Subcutaneous abdominal adipose tissue (tissue), 5 donors: ENCODE results near the gene SOS2.

Source experiments
- H3K27ac ChIP-seq: one replicate; pipeline ENCODE4 v1.7.0; 2013; ENCODE audit warnings: low read depth, mild to moderate bottlenecking, inconsistent platforms, low read length, moderate library complexity
- H3K27me3 ChIP-seq, 5 donors: one replicate each; pipeline ENCODE4 v1.7.0; 2013; ENCODE audit warnings: low read length in 5 of 5, inconsistent platforms in 1 of 5; ENCODE audit not compliant: control insufficient read depth in 5 of 5, insufficient read depth in 4 of 5
- H3K36me3 ChIP-seq, 5 donors: one replicate each; pipeline ENCODE4 v1.7.0; 2013; ENCODE audit warnings: low read length in 5 of 5; ENCODE audit not compliant: control insufficient read depth in 5 of 5, insufficient read depth in 5 of 5
- H3K4me1 ChIP-seq, 5 donors: one replicate each; pipeline ENCODE4 v1.7.0; 2013; ENCODE audit warnings: low read length in 5 of 5, mild to moderate bottlenecking in 3 of 5, moderate library complexity in 1 of 5; ENCODE audit not compliant: control insufficient read depth in 5 of 5, insufficient read depth in 5 of 5
- H3K4me3 ChIP-seq, 5 donors: one replicate each; pipeline ENCODE4 v1.7.0; 2013; ENCODE audit warnings: low read length in 5 of 5, low read depth in 1 of 5
- H3K9ac ChIP-seq, 5 donors: one replicate each; pipeline ENCODE4 v1.7.0; 2013; ENCODE audit warnings: low read length in 5 of 5, mild to moderate bottlenecking in 4 of 5, moderate library complexity in 3 of 5
- H3K9me3 ChIP-seq, 5 donors: one replicate each; pipeline ENCODE4 v1.7.0; 2013; ENCODE audit warnings: low read length in 5 of 5; ENCODE audit not compliant: control insufficient read depth in 5 of 5
- donor health status: healthy.
- donor health status: healthy.
- donor health status: healthy.
- donor health status: healthy.
- donor health status: healthy.

The SOS2 gene

DNA sequence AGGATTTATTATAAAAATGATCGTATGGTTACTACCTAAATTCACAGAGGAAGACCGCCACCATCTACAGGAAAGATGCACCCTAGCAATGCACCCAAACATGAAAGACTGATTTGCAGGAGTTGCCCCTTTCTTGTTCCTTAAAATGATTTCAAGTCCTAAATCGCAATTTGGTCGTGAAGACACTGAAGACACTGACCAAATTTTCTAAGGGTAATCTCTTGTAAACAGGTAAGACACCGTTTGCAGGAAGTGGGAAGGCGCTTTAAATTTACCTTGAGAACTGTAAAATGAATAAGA lies 1.0 kb downstream of the SOS2 start:
- Histone ChIP-seq H3K27me3 (no peaks in the 10 kb centered on the region), H3K27ac (peak overlapping the region; percentile 98), H3K36me3 (no peaks in the 10 kb centered on the region), H3K9ac (peak overlapping the region; percentile 73 to 93 (median 92)), H3K4me3 (peak overlapping the region; percentile 77 to 91 (median 79)), H3K4me1 (peaks cover 0 to 56% (median 51%) of the 10 kb centered on the region in 5 donors), H3K9me3 (no peaks in the 10 kb centered on the region)

DNA sequence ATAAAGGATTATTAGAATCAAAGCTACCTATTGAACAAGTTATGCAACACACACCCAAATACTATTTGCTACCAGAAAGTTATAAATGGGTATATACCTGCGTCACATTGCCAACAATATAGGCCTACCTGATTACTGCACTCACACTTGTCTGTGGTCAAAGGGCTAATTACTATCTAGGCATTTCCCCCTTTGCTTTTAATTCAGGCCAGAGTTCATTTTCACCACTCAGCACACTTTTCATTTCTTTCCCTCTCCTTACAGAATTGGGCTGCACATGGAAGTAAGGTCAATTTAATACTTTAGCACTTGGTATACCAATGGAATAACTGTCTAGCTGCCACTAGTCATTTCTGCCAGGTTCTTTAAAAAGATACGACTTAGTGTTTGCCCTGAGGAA lies 1.7 kb downstream of the SOS2 start:
- Histone ChIP-seq H3K27ac (peak overlapping the region; percentile 98), H3K36me3 (no peaks in the 10 kb centered on the region), H3K4me1 (peaks cover 0 to 61% (median 57%) of the 10 kb centered on the region in 5 donors), H3K9ac (peak overlapping the region in 4 of 5 donors; percentile 60 to 93 (median 84)), H3K4me3 (peak overlapping the region; percentile 77 to 91 (median 79)), H3K27me3 (no peaks in the 10 kb centered on the region), H3K9me3 (no peaks in the 10 kb centered on the region)

DNA sequence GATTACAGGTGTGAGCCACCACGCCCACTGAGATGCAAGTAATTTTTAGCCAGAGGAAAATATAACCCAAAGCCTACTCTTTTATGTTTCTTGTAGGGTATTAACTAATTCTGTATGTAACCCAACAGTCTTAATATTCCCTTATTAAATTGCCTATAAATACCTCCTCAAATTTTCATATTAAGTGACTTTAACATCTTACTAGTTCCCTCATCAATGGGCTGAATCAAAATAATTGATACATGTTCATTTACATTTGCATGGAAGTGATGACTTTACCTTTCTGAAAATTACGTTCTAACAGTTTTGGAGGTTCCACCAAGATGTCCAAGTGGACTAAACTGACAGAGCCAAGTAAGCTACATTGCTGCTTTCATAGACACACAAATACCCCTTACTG lies 3.1 kb downstream of the SOS2 start:
- Histone ChIP-seq H3K9me3 (no peaks in the 10 kb centered on the region), H3K4me3 (no peak overlapping the region), H3K27ac (no peak overlapping the region), H3K9ac (no peak overlapping the region), H3K36me3 (no peaks in the 10 kb centered on the region), H3K4me1 (peaks cover 0 to 57% (median 55%) of the 10 kb centered on the region in 5 donors), H3K27me3 (no peaks in the 10 kb centered on the region)

DNA sequence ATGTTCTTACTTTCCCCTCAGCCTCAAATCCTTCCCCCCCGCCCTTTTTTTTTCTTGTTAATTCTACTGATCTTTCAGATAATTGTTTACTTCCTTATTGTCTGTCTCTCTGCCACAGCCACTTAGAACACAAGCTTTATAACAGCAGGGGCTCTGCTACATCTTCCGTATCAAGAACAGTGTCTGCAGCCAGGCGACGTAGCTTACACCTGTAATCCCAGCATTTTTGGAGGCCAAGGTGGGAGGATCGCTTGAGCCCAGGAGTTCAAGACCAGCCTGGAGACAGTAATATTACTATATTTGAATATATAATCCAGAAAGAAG lies 5.4 kb downstream of the SOS2 start:
- peak overlapping the region; percentile 79 for H3K27ac ChIP-seq
- H3K9me3 ChIP-seq = no peaks in the 10 kb centered on the region
- H3K36me3 ChIP-seq = no peaks in the 10 kb centered on the region
- peak overlapping the region in 1 of 5 donors; percentile 29 for H3K4me3 ChIP-seq
- H3K27me3 ChIP-seq = no peaks in the 10 kb centered on the region
- H3K4me1 ChIP-seq = peaks cover 0 to 49% (median 44%) of the 10 kb centered on the region in 5 donors
- peak overlapping the region in 1 of 5 donors; percentile 35 for H3K9ac ChIP-seq

DNA sequence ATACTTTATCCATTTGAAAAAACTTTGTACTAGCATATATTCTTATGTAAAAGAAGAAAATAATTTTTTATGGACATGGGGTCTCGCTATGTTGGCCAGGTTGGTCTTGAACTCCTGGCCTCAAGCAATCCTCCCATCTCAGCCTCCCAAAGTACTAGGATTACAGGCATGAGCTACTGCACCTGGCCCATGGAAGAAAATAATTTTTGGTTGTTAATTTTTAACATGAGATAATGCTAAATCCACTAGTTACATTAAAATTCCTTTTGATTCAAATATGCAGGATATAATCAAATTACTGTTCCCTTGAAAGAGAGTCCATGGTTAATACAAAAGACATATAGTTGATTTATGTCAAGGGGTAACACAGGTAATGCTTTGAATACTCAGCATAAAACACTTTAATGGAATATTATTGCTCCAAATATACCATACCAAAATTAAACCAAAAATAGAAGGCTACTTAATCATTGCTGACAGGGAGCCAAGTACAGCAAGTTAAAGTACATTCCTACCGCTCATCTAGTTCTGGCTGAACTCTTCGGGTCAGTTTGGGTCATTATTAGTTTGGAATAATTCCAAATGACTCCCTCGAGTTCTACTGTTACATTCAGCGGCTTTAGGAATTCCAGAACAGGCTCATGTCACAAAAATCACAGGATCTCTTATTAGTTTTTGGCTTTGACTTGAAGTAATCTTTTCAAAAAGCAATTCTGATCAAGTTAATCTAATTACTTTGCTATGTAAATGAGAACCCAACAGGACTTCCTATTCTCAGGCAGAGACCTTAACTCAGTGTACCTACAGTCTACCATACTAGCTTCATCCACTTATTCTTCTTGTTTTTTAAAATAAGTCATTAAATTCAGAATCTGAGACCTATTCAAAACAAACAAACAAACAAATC lies 6.1 kb downstream of the SOS2 start:
- peak overlapping the region in 1 of 5 donors; percentile 29 for H3K4me3 ChIP-seq

DNA sequence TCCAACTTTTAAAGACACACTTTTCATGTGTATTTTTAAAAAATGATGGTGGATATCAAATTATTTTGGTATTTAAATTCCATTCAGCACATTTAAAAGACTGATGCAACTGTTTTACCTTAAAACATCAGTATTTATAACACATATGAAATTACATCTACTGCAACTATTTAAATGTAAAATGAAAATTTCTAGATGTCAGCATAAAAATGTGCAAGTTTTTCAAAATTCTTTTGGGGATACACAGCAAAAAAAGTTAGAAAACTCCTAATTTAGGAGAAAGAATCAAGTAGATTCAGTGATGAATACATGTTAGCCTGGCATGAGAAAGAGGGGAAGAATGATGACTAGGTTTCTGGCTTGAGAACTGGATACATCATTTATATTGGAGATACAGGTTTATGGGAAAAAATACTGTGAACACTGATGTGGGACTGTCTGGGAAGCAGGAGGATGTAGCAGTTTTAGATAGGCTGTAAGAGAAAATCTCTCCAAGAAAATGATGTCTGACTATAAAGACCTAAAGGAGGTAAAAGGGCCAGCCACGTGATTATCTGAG lies 9.2 kb downstream of the SOS2 start:
- H3K4me3 ChIP-seq = no peak overlapping the region
- no peak overlapping the region for H3K27ac ChIP-seq
- no peaks in the 10 kb centered on the region for H3K9me3 ChIP-seq
- no peaks in the 10 kb centered on the region for H3K36me3 ChIP-seq
- no peak overlapping the region for H3K9ac ChIP-seq
- peaks cover 0 to 34% (median 21%) of the 10 kb centered on the region in 5 donors for H3K4me1 ChIP-seq
- no peaks in the 10 kb centered on the region for H3K27me3 ChIP-seq

More for the DNA sequence above, 6.1 kb downstream of the SOS2 start:
- Histone ChIP-seq H3K27ac (peak overlapping the region; percentile 79), H3K9me3 (no peaks in the 10 kb centered on the region), H3K9ac (peak overlapping the region in 1 of 5 donors; percentile 35), H3K27me3 (no peaks in the 10 kb centered on the region), H3K36me3 (no peaks in the 10 kb centered on the region), H3K4me1 (peaks cover 0 to 47% (median 43%) of the 10 kb centered on the region in 5 donors)

DNA sequence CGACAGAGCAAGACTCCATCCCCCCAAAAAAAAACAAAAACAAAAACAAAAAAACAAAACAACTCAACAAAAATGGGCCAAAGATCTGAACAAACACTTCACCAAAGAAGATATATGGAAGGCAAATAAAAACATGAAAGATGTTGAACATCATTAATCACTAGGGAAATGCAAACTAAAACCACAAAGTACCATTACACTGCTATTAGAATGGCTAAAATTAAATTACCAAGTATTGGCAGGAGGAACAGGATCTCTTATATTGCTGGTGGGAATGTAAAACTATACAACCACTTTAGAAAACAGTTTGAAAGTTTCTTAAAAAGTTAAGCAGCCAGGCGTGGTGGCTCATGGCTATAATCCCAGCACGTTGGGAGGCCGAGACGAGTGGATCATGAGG lies 12.9 kb downstream of the SOS2 start:
- H3K4me1 ChIP-seq = peaks cover 0 to 13% (median 0%) of the 10 kb centered on the region in 5 donors
- no peak overlapping the region for H3K4me3 ChIP-seq
- H3K9me3 ChIP-seq = no peaks in the 10 kb centered on the region
- no peaks in the 10 kb centered on the region for H3K36me3 ChIP-seq
- H3K9ac ChIP-seq = no peak overlapping the region
- no peak overlapping the region for H3K27ac ChIP-seq
- H3K27me3 ChIP-seq = no peaks in the 10 kb centered on the region

DNA sequence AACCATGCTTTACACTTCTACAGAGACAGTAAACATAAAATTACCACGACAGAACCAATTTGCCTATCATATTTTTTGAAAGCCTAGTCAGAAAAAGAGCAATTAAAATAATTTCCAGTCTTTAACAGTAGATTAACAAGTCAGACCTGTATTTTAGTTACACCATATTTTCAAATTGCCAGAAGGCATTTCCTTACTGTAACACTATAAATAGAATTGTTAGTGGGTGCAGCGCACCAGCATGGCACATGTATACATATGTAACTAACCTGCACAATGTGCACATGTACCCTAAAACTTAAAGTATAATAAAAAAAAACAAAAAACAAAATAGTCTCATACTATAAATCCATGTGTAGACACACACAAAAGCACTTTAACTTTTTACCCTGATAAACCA lies 16.0 kb downstream of the SOS2 start:
- H3K9me3 ChIP-seq = no peaks in the 10 kb centered on the region
- no peaks in the 10 kb centered on the region for H3K36me3 ChIP-seq
- H3K27ac ChIP-seq = no peak overlapping the region
- no peak overlapping the region for H3K4me3 ChIP-seq
- no peak overlapping the region for H3K9ac ChIP-seq
- peaks cover 0 to 13% (median 0%) of the 10 kb centered on the region in 5 donors for H3K4me1 ChIP-seq
- H3K27me3 ChIP-seq = no peaks in the 10 kb centered on the region

DNA sequence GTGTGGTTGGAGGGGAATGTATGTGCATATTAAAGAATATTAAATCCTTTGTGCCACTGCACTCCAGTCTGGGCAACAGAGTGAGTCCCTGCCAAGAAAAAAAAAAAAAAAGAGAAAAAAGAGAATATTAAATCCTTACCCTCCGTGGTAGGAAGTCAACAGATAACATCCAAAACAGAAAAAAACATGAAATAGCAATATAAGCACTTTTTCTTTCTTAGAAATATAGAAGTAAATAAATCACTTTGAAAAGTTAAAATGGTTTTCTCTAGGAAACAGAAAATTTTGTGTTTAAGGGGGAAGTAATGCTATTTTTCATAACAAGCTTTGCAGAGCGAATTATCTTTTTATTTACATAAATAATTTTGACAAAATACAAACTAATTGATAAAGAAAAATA lies 17.6 kb downstream of the SOS2 start:
- Histone ChIP-seq H3K9me3 (no peaks in the 10 kb centered on the region), H3K27me3 (no peaks in the 10 kb centered on the region), H3K36me3 (no peaks in the 10 kb centered on the region), H3K4me1 (peaks cover 0 to 10% (median 0%) of the 10 kb centered on the region in 5 donors), H3K9ac (no peak overlapping the region), H3K4me3 (no peak overlapping the region), H3K27ac (no peak overlapping the region)

DNA sequence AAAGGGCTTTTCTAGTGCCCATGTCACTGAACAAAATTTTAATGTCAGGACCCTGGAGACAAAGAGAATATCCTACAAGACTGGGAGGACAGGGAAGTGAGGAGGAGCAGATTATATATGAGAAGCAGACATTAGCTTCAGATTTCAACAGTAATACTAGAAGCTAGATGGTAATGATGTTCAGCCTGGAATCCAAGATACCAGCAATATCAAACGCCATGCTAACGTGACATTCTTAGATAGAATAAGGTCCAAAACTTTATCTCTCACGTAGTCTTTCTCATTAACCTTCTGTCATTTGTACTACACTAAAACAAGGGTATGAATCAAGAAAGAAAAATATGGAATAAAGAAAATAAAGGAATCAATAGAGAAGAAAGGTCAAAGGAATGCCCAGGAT lies 18.7 kb downstream of the SOS2 start:
- peaks cover 0 to 7% (median 0%) of the 10 kb centered on the region in 5 donors for H3K4me1 ChIP-seq
- no peaks in the 10 kb centered on the region for H3K27me3 ChIP-seq
- no peak overlapping the region for H3K4me3 ChIP-seq
- no peaks in the 10 kb centered on the region for H3K9me3 ChIP-seq
- no peak overlapping the region for H3K9ac ChIP-seq
- H3K27ac ChIP-seq = peak overlapping the region; percentile 37
- H3K36me3 ChIP-seq = no peaks in the 10 kb centered on the region
